Right forelimb (tissue), 1 donor: ENCODE measurements around the gene TBCCD1.
"Not testable (repeated sequence)": the region's sequence is repeated elsewhere in the genome, so short reads cannot be mapped to it uniquely, and the experiment has no call there.

Source experiments
- DNase-seq: peaks from one replicate; pipeline ENCODE4 v3.0.0-alpha.2; 2018

Gene TBCCD1

GRCh38 chr3:186596568-186597287 is 29.6 kb upstream of the TBCCD1 start:
- no peak for DNase-seq

GRCh38 chr3:186594591-186595113 is 27.5 kb upstream of the TBCCD1 start:
- DNase-seq, result no peak

- no peak for DNase-seq
Observed at GRCh38 chr3:186593862-186594261, 26.7 kb upstream of the TBCCD1 start.

- no peak for DNase-seq
Observed at GRCh38 chr3:186592682-186593081, 25.5 kb upstream of the TBCCD1 start.

GRCh38 chr3:186590580-186591295 is 23.6 kb upstream of the TBCCD1 start:
- DNase-seq, result no peak

GRCh38 chr3:186589856-186590579 is 22.9 kb upstream of the TBCCD1 start:
- DNase-seq, result no peak

GRCh38 chr3:186589121-186589520 is 22.0 kb upstream of the TBCCD1 start:
- no peak for DNase-seq

GRCh38 chr3:186588632-186589031 is 21.5 kb upstream of the TBCCD1 start:
- no peak for DNase-seq

GRCh38 chr3:186587183-186587582 is 20.0 kb upstream of the TBCCD1 start:
- no peak for DNase-seq

GRCh38 chr3:186586245-186586644 is 19.1 kb upstream of the TBCCD1 start:
- not testable (repeated sequence) for DNase-seq

GRCh38 chr3:186583831-186584230 is 16.7 kb upstream of the TBCCD1 start:
- no peak for DNase-seq

GRCh38 chr3:186582541-186582940 is 15.4 kb upstream of the TBCCD1 start:
- DNase-seq, result no peak

- no peak for DNase-seq
Observed at GRCh38 chr3:186580785-186581184, 13.6 kb upstream of the TBCCD1 start.

GRCh38 chr3:186577521-186577920 is 10.4 kb upstream of the TBCCD1 start:
- no peak for DNase-seq

- no peak for DNase-seq
Observed at GRCh38 chr3:186571644-186572013, 4.5 kb upstream of the TBCCD1 start.

- no peak for DNase-seq
Observed at GRCh38 chr3:186570941-186571643, 4.0 kb upstream of the TBCCD1 start.

- DNase-seq, result peak; percentile 99
Observed at GRCh38 chr3:186570096-186570940, 3.2 kb upstream of the TBCCD1 start, which contains the start of gene DNAJB11. Gene DNAJB11 (plus strand): TSS chr3:186570720. CDS start chr3:186570898, 178 bp downstream.

- no peak for DNase-seq
Observed at GRCh38 chr3:186569779-186570095, 2.6 kb upstream of the TBCCD1 start.

GRCh38 chr3:186569361-186569760 is 2.2 kb upstream of the TBCCD1 start:
- DNase-seq, result not testable (repeated sequence)

- no peak for DNase-seq
Observed at GRCh38 chr3:186566772-186567071, 417 bp downstream of the TBCCD1 start.

- DNase-seq, result no peak
Observed at GRCh38 chr3:186564586-186564985, 2.6 kb downstream of the TBCCD1 start.

GRCh38 chr3:186552408-186553031 is 14.6 kb downstream of the TBCCD1 start:
- no peak for DNase-seq
